Fibroblast of lung (primary cell): ENCODE data around the gene PACRG.

Experiments used
- EZH2 ChIP-seq: IDR thresholded peaks from 2 replicates; pipeline ENCODE4 v1.5.1; 2012; ENCODE audit warnings: low read length, control low read depth, mild to moderate bottlenecking; ENCODE audit errors: missing control alignments
- TF ChIP-seq, protein P1 (sequence below), 2 donors: IDR thresholded peaks in 1 of 2; conservative IDR thresholded peaks in 1 of 2; 1 replicate in 1 of 2; 2 replicates in 1 of 2; pipeline ENCODE4 v1.5.1; 2011 to 2012; ENCODE audit warnings: low read length in 2 of 2, control low read depth in 1 of 2, inconsistent platforms in 1 of 2, low read depth in 1 of 2, mild to moderate bottlenecking in 1 of 2

DNA sequence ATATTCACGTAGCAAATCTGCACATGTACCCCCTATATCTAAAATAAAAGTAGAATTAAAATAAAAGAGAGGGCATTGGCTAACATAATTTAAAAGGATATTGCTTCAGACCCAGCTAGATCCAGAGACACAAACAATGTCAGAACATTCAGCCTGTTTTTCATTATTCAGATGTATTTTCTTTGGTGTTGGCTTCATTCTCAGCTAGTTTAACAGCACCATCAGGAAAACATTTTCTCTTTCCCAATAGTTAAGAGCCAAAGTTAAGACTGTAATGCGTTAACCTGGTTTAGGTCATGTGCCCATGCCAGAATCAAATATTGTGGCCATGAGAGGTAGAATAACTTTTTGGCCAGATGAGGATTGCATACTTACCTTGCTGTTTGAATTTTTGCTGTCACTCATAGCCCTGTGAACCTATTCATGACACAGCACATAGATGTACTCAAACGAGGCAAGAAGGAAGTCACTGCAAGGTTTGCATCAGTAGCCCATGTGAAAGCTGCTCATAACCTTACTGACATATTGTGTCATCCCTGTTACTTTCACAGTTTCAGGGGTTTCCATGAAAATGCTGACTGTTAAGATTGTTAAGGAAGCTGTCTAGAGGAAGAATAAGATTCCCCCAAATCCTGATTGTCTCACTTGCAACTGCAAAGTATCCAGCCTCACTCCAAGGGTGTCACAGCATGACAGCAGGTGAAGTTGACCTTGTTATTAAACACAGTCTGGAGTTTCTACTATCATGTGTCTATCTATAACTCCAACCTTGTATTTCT lies 233.1 kb downstream of the PACRG start:
- TF ChIP-seq, protein P1, sequence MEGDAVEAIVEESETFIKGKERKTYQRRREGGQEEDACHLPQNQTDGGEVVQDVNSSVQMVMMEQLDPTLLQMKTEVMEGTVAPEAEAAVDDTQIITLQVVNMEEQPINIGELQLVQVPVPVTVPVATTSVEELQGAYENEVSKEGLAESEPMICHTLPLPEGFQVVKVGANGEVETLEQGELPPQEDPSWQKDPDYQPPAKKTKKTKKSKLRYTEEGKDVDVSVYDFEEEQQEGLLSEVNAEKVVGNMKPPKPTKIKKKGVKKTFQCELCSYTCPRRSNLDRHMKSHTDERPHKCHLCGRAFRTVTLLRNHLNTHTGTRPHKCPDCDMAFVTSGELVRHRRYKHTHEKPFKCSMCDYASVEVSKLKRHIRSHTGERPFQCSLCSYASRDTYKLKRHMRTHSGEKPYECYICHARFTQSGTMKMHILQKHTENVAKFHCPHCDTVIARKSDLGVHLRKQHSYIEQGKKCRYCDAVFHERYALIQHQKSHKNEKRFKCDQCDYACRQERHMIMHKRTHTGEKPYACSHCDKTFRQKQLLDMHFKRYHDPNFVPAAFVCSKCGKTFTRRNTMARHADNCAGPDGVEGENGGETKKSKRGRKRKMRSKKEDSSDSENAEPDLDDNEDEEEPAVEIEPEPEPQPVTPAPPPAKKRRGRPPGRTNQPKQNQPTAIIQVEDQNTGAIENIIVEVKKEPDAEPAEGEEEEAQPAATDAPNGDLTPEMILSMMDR (conservative IDR thresholded peaks at IDR 0.05 in 1 of 2, IDR thresholded peaks at IDR 0.05 in 1 of 2; ENCODE audit: low read depth in 1 of 2, low read length in 2 of 2), result no peak
- no peak for TF ChIP-seq EZH2
